Measurements from ENCODE around the gene ARRDC1. TPM values are rescaled to one million over a fixed set of nuclear protein-coding genes. Genes with fewer than 3 reads are reported as not detected.

The ARRDC1 gene
- total RNA-seq, 2 experiments from 2014 or later, result 31.2 to 35.1 TPM

- CTCF ChIA-PET, result interaction anchor here (1.6 kb wide), 1 partner anchor 22 kb away, joined by 3 read pairs; the partner anchor contains the start of gene ARRDC1
- POLR2A ChIA-PET, result interaction anchor here (1.7 kb wide), 1 partner anchor 9 kb away, joined by 5 read pairs; no protein-coding TSS in a partner anchor
Measured at GRCh38 chr9:137627406-137627805, 21.9 kb downstream of the ARRDC1 start.

GRCh38 chr9:137630126-137630525, 24.6 kb downstream of the ARRDC1 start:
- ChIA-PET CTCF (interaction anchor here (0.5 kb wide), 1 partner anchor 50 kb away, joined by 5 read pairs; no protein-coding TSS in a partner anchor), POLR2A (no interaction called here)

- CTCF ChIA-PET, result no interaction called here
- POLR2A ChIA-PET, result no interaction called here
Measured at GRCh38 chr9:137630679-137631078, 25.2 kb downstream of the ARRDC1 start.

GRCh38 chr9:137631345-137632229, 26.1 kb downstream of the ARRDC1 start:
- ChIA-PET POLR2A (no interaction called here), CTCF (no interaction called here)

- CTCF ChIA-PET, result no interaction called here
- POLR2A ChIA-PET, result no interaction called here
Measured at GRCh38 chr9:137632230-137633161, 27.0 kb downstream of the ARRDC1 start.

GRCh38 chr9:137634016-137634415, 28.5 kb downstream of the ARRDC1 start:
- CTCF ChIA-PET, result interaction anchor here (0.7 kb wide), 1 partner anchor 221 kb away, joined by 4 read pairs; no protein-coding TSS in a partner anchor
- POLR2A ChIA-PET, result no interaction called here

- CTCF ChIA-PET, result interaction anchor here (1.0 kb wide), 1 partner anchor 59 kb away, joined by 3 read pairs; no protein-coding TSS in a partner anchor
- POLR2A ChIA-PET, result no interaction called here
Measured at GRCh38 chr9:137638680-137639079, 33.2 kb downstream of the ARRDC1 start.

- ChIA-PET POLR2A (no interaction called here), CTCF (no interaction called here)
Measured at GRCh38 chr9:137639303-137640051, 34.0 kb downstream of the ARRDC1 start.

- ChIA-PET POLR2A (no interaction called here), CTCF (interaction anchor here (0.5 to 1.0 kb wide), 3 partner anchors 24 to 50 kb away, joined by 3 to 4 read pairs (median 3); no protein-coding TSS in a partner anchor)
Measured at GRCh38 chr9:137640862-137641261, 35.4 kb downstream of the ARRDC1 start.

GRCh38 chr9:137642118-137642601, 36.7 kb downstream of the ARRDC1 start:
- CTCF ChIA-PET, result no interaction called here
- POLR2A ChIA-PET, result no interaction called here

GRCh38 chr9:137642892-137643291, 37.4 kb downstream of the ARRDC1 start:
- CTCF ChIA-PET, result no interaction called here
- POLR2A ChIA-PET, result no interaction called here

GRCh38 chr9:137643921-137644320, 38.4 kb downstream of the ARRDC1 start:
- ChIA-PET CTCF (interaction anchor here (0.8 kb wide), 1 partner anchor 27 kb away, joined by 3 read pairs; no protein-coding TSS in a partner anchor), POLR2A (no interaction called here)

GRCh38 chr9:137645211-137645610, 39.7 kb downstream of the ARRDC1 start:
- CTCF ChIA-PET, result no interaction called here
- POLR2A ChIA-PET, result no interaction called here

- ChIA-PET POLR2A (interaction anchor here (0.6 kb wide), 1 partner anchor 231 kb away, joined by 3 read pairs; no protein-coding TSS in a partner anchor), CTCF (no interaction called here)
Measured at GRCh38 chr9:137646341-137646740, 40.9 kb downstream of the ARRDC1 start.

GRCh38 chr9:137647096-137647714, 41.7 kb downstream of the ARRDC1 start:
- POLR2A ChIA-PET, result interaction anchor here (0.6 kb wide), 1 partner anchor 232 kb away, joined by 3 read pairs; no protein-coding TSS in a partner anchor
- CTCF ChIA-PET, result no interaction called here

GRCh38 chr9:137648396-137648795, 42.9 kb downstream of the ARRDC1 start:
- POLR2A ChIA-PET, result no interaction called here
- CTCF ChIA-PET, result interaction anchor here (0.6 kb wide), 1 partner anchor 32 kb away, joined by 4 read pairs; no protein-coding TSS in a partner anchor

GRCh38 chr9:137649553-137649952, 44.1 kb downstream of the ARRDC1 start:
- CTCF ChIA-PET, result no interaction called here
- POLR2A ChIA-PET, result no interaction called here

- POLR2A ChIA-PET, result no interaction called here
- CTCF ChIA-PET, result no interaction called here
Measured at GRCh38 chr9:137650259-137650658, 44.8 kb downstream of the ARRDC1 start.

GRCh38 chr9:137650779-137651178, 45.3 kb downstream of the ARRDC1 start:
- POLR2A ChIA-PET, result no interaction called here
- CTCF ChIA-PET, result no interaction called here

All from activated CD8-positive, alpha-beta memory T cell treated with anti-CD3 and anti-CD28 coated beads for 36 hours (primary cell).